ENCODE data around the gene PLA2G2C.

DNA sequence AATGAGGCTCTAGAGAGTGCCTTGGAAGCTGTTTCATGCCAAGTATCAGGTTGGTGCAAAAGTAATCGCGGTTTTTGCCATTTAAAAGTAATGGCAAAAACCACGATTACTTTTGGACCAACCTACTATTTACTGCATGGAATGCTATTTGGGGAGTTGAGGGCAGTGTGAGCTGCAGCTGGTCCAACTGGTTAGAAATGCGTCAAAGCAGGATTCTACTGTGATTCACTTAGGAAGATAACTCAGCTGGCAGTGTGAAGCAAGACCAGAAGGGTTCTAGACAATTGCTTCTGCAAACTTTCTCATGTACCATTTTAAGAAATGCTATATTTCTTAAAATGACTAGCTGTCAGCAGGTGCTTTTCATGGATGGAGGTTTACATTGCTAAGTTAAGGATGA lies 21.2 kb upstream of the PLA2G2C start:
- no peak for TF ChIP-seq POLR2A (IDR thresholded peaks at IDR 0.05)
- TF ChIP-seq, protein P1, sequence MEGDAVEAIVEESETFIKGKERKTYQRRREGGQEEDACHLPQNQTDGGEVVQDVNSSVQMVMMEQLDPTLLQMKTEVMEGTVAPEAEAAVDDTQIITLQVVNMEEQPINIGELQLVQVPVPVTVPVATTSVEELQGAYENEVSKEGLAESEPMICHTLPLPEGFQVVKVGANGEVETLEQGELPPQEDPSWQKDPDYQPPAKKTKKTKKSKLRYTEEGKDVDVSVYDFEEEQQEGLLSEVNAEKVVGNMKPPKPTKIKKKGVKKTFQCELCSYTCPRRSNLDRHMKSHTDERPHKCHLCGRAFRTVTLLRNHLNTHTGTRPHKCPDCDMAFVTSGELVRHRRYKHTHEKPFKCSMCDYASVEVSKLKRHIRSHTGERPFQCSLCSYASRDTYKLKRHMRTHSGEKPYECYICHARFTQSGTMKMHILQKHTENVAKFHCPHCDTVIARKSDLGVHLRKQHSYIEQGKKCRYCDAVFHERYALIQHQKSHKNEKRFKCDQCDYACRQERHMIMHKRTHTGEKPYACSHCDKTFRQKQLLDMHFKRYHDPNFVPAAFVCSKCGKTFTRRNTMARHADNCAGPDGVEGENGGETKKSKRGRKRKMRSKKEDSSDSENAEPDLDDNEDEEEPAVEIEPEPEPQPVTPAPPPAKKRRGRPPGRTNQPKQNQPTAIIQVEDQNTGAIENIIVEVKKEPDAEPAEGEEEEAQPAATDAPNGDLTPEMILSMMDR (IDR thresholded peaks at IDR 0.05) = no peak
- no peak for TF ChIP-seq EP300 (IDR thresholded peaks at IDR 0.05)
